ENCODE results near the gene AAGAB.

GRCh38 chr15:67174864-67175573 is 79.4 kb downstream of the AAGAB start:
- TF ChIP-seq EZH2 (IDR thresholded peaks at IDR 0.05; ENCODE audit: low read depth) (no peak), CTCF (conservative IDR thresholded peaks at IDR 0.05) (no peak)

All from PC-9 (cell line).